ENCODE measurements around the gene PRXL2C. TPM values are rescaled to one million over a fixed set of nuclear protein-coding genes. Genes with fewer than 3 reads are reported as not detected.
A peak's percentile ranks its signal among the peaks of the same experiment; 100 is the strongest.
"Not testable (repeated sequence)": the region's sequence is repeated elsewhere in the genome, so short reads cannot be mapped to it uniquely, and the experiment has no call there.

PRXL2C gene
- 13.8 and 18.4 TPM in 2 replicates for total RNA-seq

- DNase-seq (ENCODE audit: extremely low read depth, low read depth, low spot score): no peak
Measured at GRCh38 chr9:96655198-96655851, at the start of gene PRXL2C. PRXL2C (minus strand) TSS chr9:96655317; CDS start chr9:96655281, 36 bp downstream.

GRCh38 chr9:96700721-96701375 lies 45.7 kb upstream of the PRXL2C start:
- not testable (repeated sequence) for DNase-seq (ENCODE audit: extremely low read depth, low read depth, low spot score)

- no peak for DNase-seq (ENCODE audit: extremely low read depth, low read depth, low spot score)
Measured at GRCh38 chr9:96691326-96691725, 36.2 kb upstream of the PRXL2C start.

DNA sequence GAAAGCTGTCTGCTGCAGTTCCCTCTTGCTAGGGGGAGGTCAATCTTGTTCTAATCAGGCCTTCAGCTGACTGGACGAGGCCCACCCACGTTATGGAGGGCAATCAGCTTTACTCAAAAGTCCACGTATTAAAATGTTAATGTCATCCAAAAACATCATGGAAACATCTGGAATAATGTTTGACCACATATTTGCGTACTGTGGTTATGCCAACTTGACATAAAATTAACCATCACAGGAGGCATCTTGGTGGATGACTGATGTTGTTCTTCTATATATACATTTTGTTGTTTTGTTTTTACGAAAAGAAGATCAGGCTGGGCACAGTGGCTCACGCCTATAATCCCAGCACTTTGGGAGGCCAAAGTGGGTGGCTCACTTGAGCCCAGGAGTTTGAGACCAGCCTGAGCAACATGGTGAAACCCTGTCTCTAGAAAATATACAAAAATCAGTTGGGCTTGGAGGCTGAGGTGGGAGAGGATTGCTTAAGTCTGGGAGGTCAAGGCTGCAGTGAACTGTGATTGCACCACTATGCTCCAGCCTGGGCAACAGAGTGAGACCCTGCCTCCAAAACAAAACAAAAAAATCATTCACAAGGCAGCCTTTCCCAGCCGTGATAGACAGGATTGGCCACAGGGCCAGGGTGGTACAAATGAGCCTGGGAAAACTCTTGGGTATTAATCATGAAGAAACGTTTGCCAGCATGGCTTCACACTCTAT lies 33.8 kb upstream of the PRXL2C start:
- DNase-seq (ENCODE audit: extremely low read depth, low read depth, low spot score): no peak

GRCh38 chr9:96688187-96688586 lies 33.1 kb upstream of the PRXL2C start:
- no peak for DNase-seq (ENCODE audit: extremely low read depth, low read depth, low spot score)

DNA sequence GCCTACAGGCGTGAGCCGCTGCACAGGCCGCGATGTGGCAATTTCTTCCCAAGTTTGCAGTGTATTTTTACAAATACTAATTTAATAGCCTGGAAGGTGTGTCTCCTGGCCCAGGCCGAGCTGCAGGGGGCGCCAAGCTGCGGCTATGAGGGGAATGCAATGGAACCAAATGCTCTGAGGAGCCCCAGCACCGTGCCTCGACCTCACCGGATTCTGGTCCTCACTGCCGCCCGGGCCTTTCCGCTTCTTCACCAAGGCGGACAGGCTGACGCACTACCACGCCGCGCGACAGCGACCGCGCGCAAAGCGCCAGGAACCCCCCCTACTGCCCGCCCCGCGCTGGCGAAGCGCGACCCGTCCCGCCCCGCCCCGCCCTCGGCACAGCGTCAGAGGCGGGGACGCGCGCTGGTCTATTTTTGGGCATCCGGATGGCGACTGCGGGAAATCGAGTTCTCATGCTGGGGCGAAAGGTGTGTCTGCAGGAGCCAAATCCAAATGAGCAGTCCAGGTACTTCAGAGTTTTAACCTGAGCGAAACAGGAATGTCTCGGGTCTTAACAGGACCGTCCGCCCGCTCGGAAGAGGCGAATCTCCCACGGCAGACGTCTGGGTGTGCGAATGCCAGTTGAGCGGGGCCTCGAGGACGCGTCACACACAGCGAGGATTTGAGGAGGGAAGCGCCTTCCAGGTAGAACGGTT lies 31.7 kb upstream of the PRXL2C start:
- DNase-seq (ENCODE audit: extremely low read depth, low read depth, low spot score): peak; percentile 12

- no peak for DNase-seq (ENCODE audit: extremely low read depth, low read depth, low spot score)
Measured at GRCh38 chr9:96680812-96681499, 25.8 kb upstream of the PRXL2C start.

DNA sequence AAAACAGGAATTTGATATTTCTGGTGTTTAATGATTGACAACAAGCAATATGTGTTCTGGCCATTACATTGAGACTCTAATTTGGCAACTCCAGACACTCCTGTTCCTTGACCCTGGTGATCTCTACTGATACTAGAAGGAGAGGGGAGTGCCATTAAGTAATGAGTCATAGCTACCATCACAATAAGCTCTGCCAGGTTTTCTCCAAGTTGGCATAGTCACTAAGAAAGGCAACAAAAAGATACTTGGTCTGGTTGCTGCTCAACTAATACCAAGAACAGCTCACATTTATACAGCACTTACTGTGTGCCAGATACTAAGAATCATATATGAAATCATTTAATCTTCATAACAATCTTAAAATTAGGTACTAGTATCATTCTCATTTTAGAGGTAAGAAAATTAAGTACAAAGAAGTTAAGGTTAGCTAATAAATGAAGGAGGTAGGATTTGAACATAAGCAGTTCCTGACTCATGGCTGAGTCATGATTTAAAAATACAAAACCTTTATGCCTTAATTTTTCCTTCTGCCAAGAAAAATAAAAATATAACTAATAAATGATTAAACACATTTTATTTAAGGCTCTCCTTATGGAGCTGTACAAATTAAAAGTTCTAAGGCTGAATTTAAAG lies 19.9 kb upstream of the PRXL2C start:
- DNase-seq (ENCODE audit: extremely low read depth, low read depth, low spot score): peak; percentile 64

DNA sequence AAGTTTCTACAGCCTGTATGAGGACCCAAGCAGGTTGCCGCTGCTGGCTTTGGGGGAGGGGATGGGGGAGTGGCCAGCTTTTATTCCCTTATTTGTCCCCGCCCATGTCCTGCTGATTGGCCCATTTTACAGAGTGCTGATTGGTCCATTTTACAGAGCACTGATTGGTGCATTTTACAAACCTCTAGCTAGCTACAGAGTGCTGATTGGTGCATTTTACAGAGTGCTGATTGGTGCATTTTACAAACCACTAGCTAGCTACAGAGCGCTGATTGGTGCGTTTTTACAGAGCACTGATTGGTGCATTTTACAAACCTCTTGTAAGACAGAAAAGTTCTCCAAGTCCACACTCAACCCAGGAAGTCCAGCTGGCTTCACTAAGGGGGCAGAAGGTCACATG lies 18.7 kb upstream of the PRXL2C start:
- DNase-seq (ENCODE audit: extremely low read depth, low read depth, low spot score): not testable (repeated sequence)

DNA sequence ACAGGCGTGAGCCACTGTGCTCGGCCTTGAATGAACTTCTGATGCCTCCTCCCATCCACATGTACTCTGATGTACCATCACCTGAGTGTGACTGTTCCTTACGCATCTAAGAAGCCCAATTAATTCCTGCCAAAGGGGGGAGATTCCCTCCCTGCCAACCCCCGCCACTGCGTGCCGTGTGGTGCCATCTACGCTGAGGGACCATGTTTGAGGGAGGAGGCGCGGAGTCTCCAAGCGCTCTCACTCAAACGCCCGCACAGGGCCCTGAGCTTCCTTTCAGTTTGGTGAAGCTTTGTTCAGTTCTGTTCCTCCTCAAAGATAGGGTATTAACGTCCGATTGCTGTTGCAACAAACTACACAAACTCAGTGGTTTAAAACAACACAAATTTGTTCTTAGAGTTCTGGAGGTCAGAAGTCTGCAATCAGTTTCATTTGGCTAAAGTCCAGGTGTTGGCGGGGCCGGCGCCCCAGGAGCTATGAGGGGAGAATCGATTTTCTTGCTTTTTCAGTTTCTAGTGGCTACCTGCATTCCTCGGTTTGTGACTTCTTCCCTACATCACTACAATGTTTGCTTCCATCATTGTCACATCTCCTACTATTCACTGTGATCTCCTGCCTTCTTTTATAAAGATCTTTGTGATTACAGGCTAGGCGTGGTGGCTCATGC lies 13.9 kb upstream of the PRXL2C start:
- no peak for DNase-seq (ENCODE audit: extremely low read depth, low read depth, low spot score)

DNA sequence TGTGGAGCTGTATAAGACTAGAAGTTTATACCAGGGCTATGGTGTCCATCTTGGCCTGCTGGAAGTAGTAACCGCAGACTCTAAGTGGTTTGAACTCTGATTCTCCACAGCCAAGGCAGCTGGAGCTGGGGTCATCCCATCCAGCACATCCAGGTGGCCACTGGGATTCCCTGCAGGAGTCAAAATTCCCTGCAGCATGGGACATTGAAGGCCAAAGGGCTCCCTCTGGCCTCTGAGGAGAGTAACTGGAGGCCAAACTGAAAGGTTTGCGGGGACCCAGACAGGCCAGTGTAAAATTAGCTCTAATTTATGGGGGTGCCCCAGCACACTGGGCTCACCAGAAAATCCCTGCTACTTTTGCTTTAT lies 12.2 kb upstream of the PRXL2C start:
- no peak for DNase-seq (ENCODE audit: extremely low read depth, low read depth, low spot score)

GRCh38 chr9:96666653-96667362 lies 11.7 kb upstream of the PRXL2C start:
- peak; percentile 41 for DNase-seq (ENCODE audit: extremely low read depth, low read depth, low spot score)

GRCh38 chr9:96665789-96666188 lies 10.7 kb upstream of the PRXL2C start:
- DNase-seq (ENCODE audit: extremely low read depth, low read depth, low spot score): no peak

- no peak for DNase-seq (ENCODE audit: extremely low read depth, low read depth, low spot score)
Measured at GRCh38 chr9:96663506-96664120, 8.5 kb upstream of the PRXL2C start.

DNA sequence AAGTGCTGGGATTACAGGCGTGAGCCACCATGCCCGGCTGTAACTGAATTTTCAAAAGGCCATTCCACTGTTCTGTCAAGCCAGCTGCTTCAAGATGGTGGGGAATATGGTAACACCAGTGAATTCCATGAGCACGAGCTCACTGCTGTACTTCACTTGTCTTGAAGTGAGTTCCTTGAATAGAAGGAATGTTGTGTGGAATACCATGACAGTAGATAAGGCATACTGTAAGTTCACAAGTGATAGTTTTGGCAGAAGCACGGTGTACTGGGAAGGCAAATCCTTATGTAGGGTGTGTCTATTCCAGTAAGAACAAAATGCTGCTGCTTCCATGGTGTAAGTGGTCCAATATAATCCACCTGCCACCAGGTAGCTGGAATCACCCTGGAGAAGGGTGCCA lies 6.6 kb upstream of the PRXL2C start:
- no peak for DNase-seq (ENCODE audit: extremely low read depth, low read depth, low spot score)

GRCh38 chr9:96660692-96661248 lies 5.7 kb upstream of the PRXL2C start:
- DNase-seq (ENCODE audit: extremely low read depth, low read depth, low spot score): no peak

- DNase-seq (ENCODE audit: extremely low read depth, low read depth, low spot score): peak; percentile 62
Measured at GRCh38 chr9:96654450-96655197, 493 bp downstream of the PRXL2C start.

GRCh38 chr9:96651626-96652025 lies 3.5 kb downstream of the PRXL2C start:
- DNase-seq (ENCODE audit: extremely low read depth, low read depth, low spot score): no peak
